ENCODE data around the gene LUC7L3. TPM values are rescaled to one million over a fixed set of nuclear protein-coding genes. Genes with fewer than 3 reads are reported as not detected.

Gene LUC7L3
- total RNA-seq, 4 donors from 2014 or later, result 80.8 to 114 (median 105) TPM

GRCh38 chr17:50783193-50783660, 63.8 kb downstream of the LUC7L3 start:
- no peaks in the 10 kb centered on the region for H3K36me3 ChIP-seq
- no peaks in the 10 kb centered on the region for H3K9me3 ChIP-seq
- peaks cover 0 to 14% (median 6%) of the 10 kb centered on the region in 4 donors for H3K4me1 ChIP-seq
- TF ChIP-seq EP300 (IDR thresholded peaks at IDR 0.05), result peak in 1 of 2 donors; percentile 7
- no peak for TF ChIP-seq POLR2A (IDR thresholded peaks at IDR 0.05)
- peak; percentile 94 to 99 (median 98) for TF ChIP-seq CTCF (IDR thresholded peaks at IDR 0.05)
- H3K27me3 ChIP-seq, result peaks cover 0 to 5% of the 10 kb centered on the region in 2 donors
- no peak overlapping the region for H3K4me3 ChIP-seq
- peak; percentile 77 to 85 for DNase-seq (ENCODE audit: low spot score in 2 of 2)
- 26 to 27% methylated on average over 7 of the region's 7 CpGs for WGBS, 2 donors
- no peak overlapping the region for H3K27ac ChIP-seq

- H3K4me1 ChIP-seq, result peaks cover 0 to 14% (median 6%) of the 10 kb centered on the region in 4 donors
- H3K4me3 ChIP-seq, result no peak overlapping the region
- TF ChIP-seq CTCF (IDR thresholded peaks at IDR 0.05), result no peak
- WGBS, 2 donors, result 92 to 93% methylated on average over 2 of the region's 2 CpGs
- DNase-seq (ENCODE audit: low spot score in 2 of 2), result no peak
- no peak overlapping the region for H3K27ac ChIP-seq
- H3K36me3 ChIP-seq, result no peaks in the 10 kb centered on the region
- H3K27me3 ChIP-seq, result peaks cover 0 to 5% of the 10 kb centered on the region in 2 donors
- H3K9me3 ChIP-seq, result no peaks in the 10 kb centered on the region
Observed at GRCh38 chr17:50783905-50784304, 64.5 kb downstream of the LUC7L3 start.

GRCh38 chr17:50785126-50785525, 65.7 kb downstream of the LUC7L3 start:
- DNase-seq (ENCODE audit: low spot score in 2 of 2), result no peak
- H3K9me3 ChIP-seq, result no peaks in the 10 kb centered on the region
- peaks cover 0 to 14% (median 6%) of the 10 kb centered on the region in 4 donors for H3K4me1 ChIP-seq
- H3K27me3 ChIP-seq, result peaks cover 0 to 5% of the 10 kb centered on the region in 2 donors
- WGBS, 2 donors, result 75 to 81% methylated on average over 4 of the region's 4 CpGs
- H3K36me3 ChIP-seq, result no peaks in the 10 kb centered on the region
- H3K27ac ChIP-seq, result peak overlapping the region in 1 of 4 donors; percentile 38
- TF ChIP-seq POLR2A (IDR thresholded peaks at IDR 0.05), result no peak
- no peak for TF ChIP-seq CTCF (IDR thresholded peaks at IDR 0.05)
- no peak for TF ChIP-seq EP300 (IDR thresholded peaks at IDR 0.05)
- H3K4me3 ChIP-seq, result no peak overlapping the region

- no peaks in the 10 kb centered on the region for H3K9me3 ChIP-seq
- H3K36me3 ChIP-seq, result no peaks in the 10 kb centered on the region
- peaks cover 0 to 14% (median 6%) of the 10 kb centered on the region in 4 donors for H3K4me1 ChIP-seq
- no peak for TF ChIP-seq POLR2A (IDR thresholded peaks at IDR 0.05)
- no peak for TF ChIP-seq EP300 (IDR thresholded peaks at IDR 0.05)
- no peak for TF ChIP-seq CTCF (IDR thresholded peaks at IDR 0.05)
- 53 to 56% methylated on average over 9 of the region's 9 CpGs for WGBS, 2 donors
- peak overlapping the region in 2 of 4 donors; percentile 17 to 38 for H3K27ac ChIP-seq
- H3K27me3 ChIP-seq, result peaks cover 0 to 5% of the 10 kb centered on the region in 2 donors
- no peak for DNase-seq (ENCODE audit: low spot score in 2 of 2)
- no peak overlapping the region for H3K4me3 ChIP-seq
Observed at GRCh38 chr17:50785946-50786570, 66.7 kb downstream of the LUC7L3 start.

- no peak overlapping the region for H3K4me3 ChIP-seq
- no peak for DNase-seq (ENCODE audit: low spot score in 2 of 2)
- no peaks in the 10 kb centered on the region for H3K27me3 ChIP-seq
- no peaks in the 10 kb centered on the region for H3K9me3 ChIP-seq
- H3K4me1 ChIP-seq, result peaks cover 0 to 14% (median 6%) of the 10 kb centered on the region in 4 donors
- TF ChIP-seq CTCF (IDR thresholded peaks at IDR 0.05) (no peak), POLR2A (IDR thresholded peaks at IDR 0.05) (no peak), EP300 (IDR thresholded peaks at IDR 0.05) (no peak)
- WGBS, 2 donors, result 66 to 84% methylated on average over 5 to 7 of the region's 7 CpGs
- no peak overlapping the region for H3K27ac ChIP-seq
- no peaks in the 10 kb centered on the region for H3K36me3 ChIP-seq
Observed at GRCh38 chr17:50787106-50787505, 67.7 kb downstream of the LUC7L3 start.
